GM12878 (cell line): Measurements from ENCODE around the gene TXNRD1. TPM values are rescaled to one million over a fixed set of nuclear protein-coding genes. Genes with fewer than 3 reads are reported as not detected.

Experiments
- ATAC-seq: fragments of 200-7000 bp; cut with Tn5 transposase; 3 replicates; pipeline ENCODE4 v1.9.1; 2020; ENCODE audit warnings: mild to moderate bottlenecking, moderate library complexity
- BruUV-seq: library from RNA; stranded (reverse); fragments of 400-500 nt; replicated peaks from 2 replicates; lab custom pipeline; 2021; lab: Mats Ljungman, UMichigan
- CTCF ChIA-PET: fragments of 300-600 bp; sonication (Branson Sonifier 250); formaldehyde crosslinking; extraction: SDS; loops from one replicate; lab custom pipeline; 2021; ENCODE audit warnings: inconsistent platforms; lab: Yijun Ruan, JAX
- POLR2A ChIA-PET: fragments of 350-600 bp; formaldehyde crosslinking; extraction: SDS; loops from one replicate; lab custom pipeline; 2021; ENCODE audit warnings: inconsistent platforms; lab: Charles Lee
- RAD21 ChIA-PET: fragments of 300-600 bp; sonication (Branson Sonifier 250); formaldehyde crosslinking; loops from one replicate; lab custom pipeline; 2023; ENCODE audit warnings: antibody characterized with exemption; ENCODE audit not compliant: unreplicated experiment; lab: Charles Lee
- SMC1A ChIA-PET: fragments of 300-600 bp; sonication (Branson Sonifier 250); formaldehyde crosslinking; loops from one replicate; lab custom pipeline; 2023; ENCODE audit not compliant: unreplicated experiment, uncharacterized antibody; lab: Charles Lee
- DNase-seq: peaks from one replicate; pipeline ENCODE4 v3.0.0-alpha.2; 2011; ENCODE audit warnings: low read depth, low spot score
- FAIRE-seq: peaks from 3 replicates; lab custom pipeline; 2011; peaks lifted over from hg19 to GRCh38; lab: Jason Lieb, UNC
- H2AFZ ChIP-seq: 2 replicates; pipeline ENCODE4 v1.6.0; 2011; ENCODE audit warnings: low read depth, low read length, control low read depth; ENCODE audit not compliant: control insufficient read depth
- H3K27ac ChIP-seq: 2 replicates; pipeline ENCODE4 v1.5.1; 2011; ENCODE audit warnings: control low read depth; ENCODE audit not compliant: control insufficient read depth, insufficient read depth
- H3K27me3 ChIP-seq, 2 experiments: replicated peaks in 1 of 2; 2 replicates each; pipeline versions ENCODE4 v1.6.0 to v1.6.1; 2011; ENCODE audit warnings: low read length in 1 of 2; ENCODE audit not compliant: control insufficient read depth in 2 of 2, insufficient read depth in 2 of 2
- H3K36me3 ChIP-seq, 2 experiments: 2 replicates each; pipeline ENCODE4 v1.5.1; 2011; ENCODE audit warnings: low read length in 1 of 2; ENCODE audit not compliant: control insufficient read depth in 2 of 2, insufficient read depth in 2 of 2
- H3K4me1 ChIP-seq: 2 replicates; pipeline ENCODE4 v1.6.1; 2011; ENCODE audit warnings: mild to moderate bottlenecking, low read length, moderate library complexity, mixed read lengths; ENCODE audit not compliant: control insufficient read depth, insufficient read depth
- H3K4me2 ChIP-seq: 2 replicates; pipeline ENCODE4 v1.6.0; 2011; ENCODE audit warnings: control low read depth; ENCODE audit not compliant: control insufficient read depth, insufficient read depth
- H3K4me3 ChIP-seq: fragments of 200-600 bp; sonication (generic); 2 replicates; pipeline ENCODE4 v1.5.1; 2016
- H3K79me2 ChIP-seq: 2 replicates; pipeline ENCODE4 v1.6.0; 2011; ENCODE audit warnings: low read length; ENCODE audit not compliant: control insufficient read depth, insufficient read depth
- H3K9ac ChIP-seq: 2 replicates; pipeline ENCODE4 v1.8.0; 2011; ENCODE audit warnings: low read length, control low read depth, mixed read lengths; ENCODE audit not compliant: control insufficient read depth, insufficient read depth
- H3K9me3 ChIP-seq: replicated peaks from 3 replicates; pipeline ENCODE4 v1.5.1; 2011; ENCODE audit warnings: mild to moderate bottlenecking, low read length; ENCODE audit not compliant: control insufficient read depth, insufficient read depth
- H4K20me1 ChIP-seq: 2 replicates; pipeline ENCODE4 v1.6.0; 2011; ENCODE audit not compliant: control insufficient read depth, insufficient read depth
- ASH2L ChIP-seq: fragments of 300-600, 200-600 bp; sonication (generic); IDR thresholded peaks from 2 replicates; pipeline ENCODE4 v1.6.1; 2017; ENCODE audit warnings: low read depth, mild to moderate bottlenecking, borderline replicate concordance
- HDAC2 ChIP-seq: fragments of 200-600 bp; sonication (generic); IDR thresholded peaks from 2 replicates; pipeline ENCODE4 v1.6.1; 2017
- NFYB ChIP-seq: IDR thresholded peaks from 2 replicates; pipeline ENCODE4 v1.6.1; 2011; ENCODE audit warnings: low read depth, mild to moderate bottlenecking, low read length, improper control_type of control experiment, moderate library complexity; ENCODE audit not compliant: insufficient read depth
- PAX8 ChIP-seq: fragments of 450-650 bp; IDR thresholded peaks from 2 replicates; pipeline ENCODE4 v1.6.1; 2017; ENCODE audit warnings: mild to moderate bottlenecking, moderate library complexity
- SPI1 ChIP-seq: IDR thresholded peaks from 2 replicates; pipeline ENCODE4 v1.6.1; 2011; ENCODE audit warnings: low read depth, mild to moderate bottlenecking, low read length, moderate library complexity, borderline replicate concordance; ENCODE audit not compliant: insufficient read depth
- TCF3 ChIP-seq: IDR thresholded peaks from 2 replicates; pipeline ENCODE4 v1.6.1; 2012; ENCODE audit warnings: low read depth, mild to moderate bottlenecking, low read length, borderline replicate concordance; ENCODE audit not compliant: insufficient read depth
- WRNIP1 ChIP-seq: IDR thresholded peaks from 2 replicates; pipeline ENCODE4 v1.6.1; 2011; ENCODE audit warnings: low read depth, low read length, improper control_type of control experiment, borderline replicate concordance
- YY1 ChIP-seq: IDR thresholded peaks from 2 replicates; pipeline ENCODE4 v1.6.1; 2011; ENCODE audit warnings: low read depth, mild to moderate bottlenecking, low read length
- ZBED1 ChIP-seq: IDR thresholded peaks from 2 replicates; pipeline ENCODE4 v1.6.1; 2016; ENCODE audit warnings: borderline replicate concordance
- ZBTB11 ChIP-seq: fragments of 450-650 bp; formaldehyde crosslinking; IDR thresholded peaks from 2 replicates; pipeline ENCODE4 v1.5.0; 2022; ENCODE audit warnings: mild to moderate bottlenecking, missing genetic modification characterization
- WGBS: methylation state at CpG from one replicate; pipeline ENCODE4 v1.1.6; 2016; ENCODE audit warnings: low lambda C conversion rate; ENCODE audit not compliant: insufficient replicate concordance, insufficient coverage; ENCODE audit errors: missing lambda C conversion rate; 5-methylcytosine and 5-hydroxymethylcytosine counted together
- in situ Hi-C: fragments of 300-500 bp; cut with MboI; formaldehyde crosslinking; loops from 9 replicates; pipeline ENCODE4 v1.14.3; 2018; ENCODE audit warnings: mixed read lengths
- intact Hi-C: fragments of 100-400 bp; cut with micrococcal nuclease; formaldehyde crosslinking; loops from one replicate; pipeline ENCODE4 v1.14.2; 2022; ENCODE audit not compliant: unreplicated experiment
- polyA plus RNA-seq, 11 experiments: library from polyadenylated mRNA; depleted of rRNA in 4 of 11; unstranded in 6 of 11; stranded (reverse) in 5 of 11; fragments of >200 nt; fragmentation: Nextera tagmentation in 4 of 11; fragmentation: Illumina TruSeq in 1 of 11; extraction: Ambion mirVana in 4 of 11; extraction: Trizol in 1 of 11; gene quantifications; 1 replicate in 1 of 11; 2 replicates in 10 of 11; pipeline versions ENCODE4 v1.2.1 to v1.2.3, GENCODE V29; 2011 to 2016; ENCODE audit warnings: inconsistent platforms in 2 of 11, missing spikeins in 2 of 11, low read depth in 1 of 11
- total RNA-seq, 4 experiments: library from RNA; depleted of rRNA in 3 of 4; stranded (reverse); fragments of >200 nt in 3 of 4; fragmentation: Illumina TruSeq in 1 of 4; extraction: Trizol in 1 of 4; gene quantifications; 2 replicates each; pipeline versions ENCODE4 v1.2.1 to v1.2.3, GENCODE V29; 2013 to 2021

Gene TXNRD1
- total and polyA plus RNA-seq, 10 of the 15 experiments (the other 5 are each of a cell fraction or from before 2014, with no cell fraction given): 52.6 to 84.6 (median 67.8) TPM

GRCh38 chr12:104190641-104191176 is 24.9 kb upstream of the TXNRD1 start:
- Histone ChIP-seq H3K79me2 (no peaks in the 10 kb centered on the region), H3K9ac (no peak overlapping the region), H3K36me3 (no peaks in the 10 kb centered on the region), H3K27me3 (no peaks in the 10 kb centered on the region), H2AFZ (no peak overlapping the region), H3K4me3 (no peak overlapping the region), H3K9me3 (no peaks in the 10 kb centered on the region), H3K27ac (no peak overlapping the region), H3K4me1 (no peaks in the 10 kb centered on the region), H3K4me2 (no peak overlapping the region), H4K20me1 (no peaks in the 10 kb centered on the region)
- 88% methylated on average over 3 of the region's 3 CpGs for WGBS
- DNase-seq: no peak
- no peak for FAIRE-seq
- POLR2A ChIA-PET: no interaction called here
- TF ChIP-seq YY1 (no peak), SPI1 (no peak), HDAC2 (no peak), ASH2L (no peak), PAX8 (no peak), WRNIP1 (no peak), ZBED1 (no peak), TCF3 (no peak), ZBTB11 (no peak), NFYB (no peak)
- intact Hi-C loops (no loop called here), in situ Hi-C loops (no loop called here)
- BruUV-seq: no TSS peak
- SMC1A ChIA-PET: no interaction called here
- ATAC-seq: no peak
- RAD21 ChIA-PET: no interaction called here
- CTCF ChIA-PET: no interaction called here
